Tibial nerve (tissue), 3 donors: Measurements from ENCODE around the gene NFATC2.

Experiments
- POLR2A ChIP-seq, 2 donors: fragments of 450-650 bp; IDR thresholded peaks; one replicate each; pipeline ENCODE4 v1.6.1; 2017; ENCODE audit warnings: antibody characterized with exemption in 2 of 2, mild to moderate bottlenecking in 2 of 2, moderate library complexity in 2 of 2
- TF ChIP-seq, protein P1 (sequence below), 5 experiments: fragments of 200-600 bp in 3 of 5; fragments of 450-650 bp in 2 of 5; sonication (generic) in 3 of 5; IDR thresholded peaks; one replicate each; pipeline ENCODE4 v1.5.1; 2016 to 2019; ENCODE audit warnings: antibody characterized with exemption in 5 of 5, mild to moderate bottlenecking in 3 of 5, moderate library complexity in 2 of 5

DNA sequence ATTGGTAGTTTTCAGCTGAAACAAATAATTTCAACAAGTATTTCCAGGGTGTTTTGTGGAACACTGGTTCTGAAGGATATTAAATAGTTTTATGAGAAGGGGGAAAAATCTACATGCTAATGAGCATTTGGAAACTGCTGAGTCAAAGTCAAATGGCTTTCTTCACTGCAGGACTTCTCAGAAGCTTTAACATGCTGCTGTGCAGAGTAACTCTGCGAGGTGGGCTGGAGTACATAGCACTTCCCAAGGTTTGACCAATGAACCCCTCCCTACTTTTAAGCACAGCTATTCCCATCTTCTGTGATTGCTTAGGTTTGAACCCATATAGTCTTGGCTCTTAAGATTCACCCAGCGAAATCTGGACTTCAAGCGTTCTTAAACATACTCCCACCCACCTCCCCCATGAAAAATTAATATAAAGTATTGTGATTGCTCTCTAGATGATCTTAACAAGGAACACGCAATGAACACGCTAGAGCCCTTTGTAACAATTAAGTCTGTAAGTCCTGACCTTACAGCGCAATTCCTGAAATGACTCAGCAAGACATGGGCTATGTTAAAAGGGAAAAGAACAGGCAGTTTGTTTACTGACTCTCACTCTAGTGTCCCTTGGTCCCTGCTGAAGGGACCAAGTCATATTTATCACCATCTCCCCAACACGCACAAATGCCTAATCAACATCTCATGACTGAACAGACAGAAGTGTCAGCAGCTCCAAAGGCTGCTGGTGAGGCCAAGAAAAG is 105.2 kb downstream of the NFATC2 start:
- no peak for TF ChIP-seq POLR2A (IDR thresholded peaks at IDR 0.05)
- TF ChIP-seq, protein P1, sequence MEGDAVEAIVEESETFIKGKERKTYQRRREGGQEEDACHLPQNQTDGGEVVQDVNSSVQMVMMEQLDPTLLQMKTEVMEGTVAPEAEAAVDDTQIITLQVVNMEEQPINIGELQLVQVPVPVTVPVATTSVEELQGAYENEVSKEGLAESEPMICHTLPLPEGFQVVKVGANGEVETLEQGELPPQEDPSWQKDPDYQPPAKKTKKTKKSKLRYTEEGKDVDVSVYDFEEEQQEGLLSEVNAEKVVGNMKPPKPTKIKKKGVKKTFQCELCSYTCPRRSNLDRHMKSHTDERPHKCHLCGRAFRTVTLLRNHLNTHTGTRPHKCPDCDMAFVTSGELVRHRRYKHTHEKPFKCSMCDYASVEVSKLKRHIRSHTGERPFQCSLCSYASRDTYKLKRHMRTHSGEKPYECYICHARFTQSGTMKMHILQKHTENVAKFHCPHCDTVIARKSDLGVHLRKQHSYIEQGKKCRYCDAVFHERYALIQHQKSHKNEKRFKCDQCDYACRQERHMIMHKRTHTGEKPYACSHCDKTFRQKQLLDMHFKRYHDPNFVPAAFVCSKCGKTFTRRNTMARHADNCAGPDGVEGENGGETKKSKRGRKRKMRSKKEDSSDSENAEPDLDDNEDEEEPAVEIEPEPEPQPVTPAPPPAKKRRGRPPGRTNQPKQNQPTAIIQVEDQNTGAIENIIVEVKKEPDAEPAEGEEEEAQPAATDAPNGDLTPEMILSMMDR (IDR thresholded peaks at IDR 0.05): no peak
